Umbilical cord (tissue), 2 donors: ENCODE results near the gene NCOA1. TPM values are rescaled to one million over a fixed set of nuclear protein-coding genes. Genes with fewer than 3 reads are reported as not detected.
A peak's percentile ranks its signal among the peaks of the same experiment; 100 is the strongest.

Source experiments
- DNase-seq: peaks from one replicate; pipeline ENCODE4 v3.0.0-alpha.2; 2015; ENCODE audit warnings: low spot score
- total RNA-seq: library from RNA; depleted of rRNA; stranded (reverse); fragments of >200 nt; gene quantifications from one replicate; pipeline ENCODE4 v1.2.3, GENCODE V29; 2014; ENCODE audit warnings: low replicate concordance; ENCODE audit not compliant: insufficient read depth

The NCOA1 gene
- total RNA-seq, 1 donor from 2014 or later, result 34.9 TPM

- DNase-seq, result no peak
Observed at GRCh38 chr2:24731923-24732322, 240.9 kb downstream of the NCOA1 start.

- no peak for DNase-seq
Observed at GRCh38 chr2:24734741-24735140, 243.7 kb downstream of the NCOA1 start.

GRCh38 chr2:24739354-24740025, 248.4 kb downstream of the NCOA1 start:
- no peak for DNase-seq

- no peak for DNase-seq
Observed at GRCh38 chr2:24740142-24740541, 249.1 kb downstream of the NCOA1 start.

GRCh38 chr2:24742730-24743129, 251.7 kb downstream of the NCOA1 start:
- no peak for DNase-seq

- DNase-seq, result no peak
Observed at GRCh38 chr2:24743924-24744323, 252.9 kb downstream of the NCOA1 start.

- no peak for DNase-seq
Observed at GRCh38 chr2:24744356-24744755, 253.3 kb downstream of the NCOA1 start.

GRCh38 chr2:24745825-24746224, 254.8 kb downstream of the NCOA1 start:
- no peak for DNase-seq

- no peak for DNase-seq
Observed at GRCh38 chr2:24747299-24747698, 256.2 kb downstream of the NCOA1 start.

GRCh38 chr2:24749069-24749691, 258.1 kb downstream of the NCOA1 start:
- DNase-seq, result no peak

GRCh38 chr2:24754985-24755705, 264.1 kb downstream of the NCOA1 start:
- DNase-seq, result no peak

- no peak for DNase-seq
Observed at GRCh38 chr2:24756789-24757188, 265.7 kb downstream of the NCOA1 start.

GRCh38 chr2:24761866-24762265, 270.8 kb downstream of the NCOA1 start:
- DNase-seq, result no peak

GRCh38 chr2:24762518-24762917, 271.5 kb downstream of the NCOA1 start:
- no peak for DNase-seq

- DNase-seq, result no peak
Observed at GRCh38 chr2:24763843-24764242, 272.8 kb downstream of the NCOA1 start.

GRCh38 chr2:24766609-24767008, 275.6 kb downstream of the NCOA1 start:
- no peak for DNase-seq

GRCh38 chr2:24768013-24768412, 277.0 kb downstream of the NCOA1 start:
- DNase-seq, result no peak

GRCh38 chr2:24768601-24769000, 277.5 kb downstream of the NCOA1 start:
- DNase-seq, result no peak

- no peak for DNase-seq
Observed at GRCh38 chr2:24771061-24771460, 280.0 kb downstream of the NCOA1 start.

GRCh38 chr2:24771764-24772586, 280.9 kb downstream of the NCOA1 start:
- peak; percentile 24 for DNase-seq

GRCh38 chr2:24774373-24774772, 283.3 kb downstream of the NCOA1 start:
- no peak for DNase-seq

GRCh38 chr2:24779116-24779515, 288.1 kb downstream of the NCOA1 start:
- DNase-seq, result no peak
